Measurements from ENCODE around the gene PLEKHG7.
"Not testable (repeated sequence)": the region's sequence is repeated elsewhere in the genome, so short reads cannot be mapped to it uniquely, and the experiment has no call there.

The PLEKHG7 gene

GRCh38 chr12:92753976-92754885, 51.4 kb downstream of the PLEKHG7 start:
- DNase-seq = no peak

GRCh38 chr12:92756898-92757596, 54.3 kb downstream of the PLEKHG7 start:
- DNase-seq = no peak

GRCh38 chr12:92757597-92758121, 54.9 kb downstream of the PLEKHG7 start:
- DNase-seq = no peak

GRCh38 chr12:92759634-92760268, 57.0 kb downstream of the PLEKHG7 start:
- DNase-seq = no peak

- DNase-seq = no peak
These were observed 60.0 kb downstream of the PLEKHG7 start for GRCh38 chr12:92762773-92763172.

GRCh38 chr12:92764831-92765230, 62.0 kb downstream of the PLEKHG7 start:
- DNase-seq = no peak

GRCh38 chr12:92765871-92766270, 63.1 kb downstream of the PLEKHG7 start:
- no peak for DNase-seq

- no peak for DNase-seq
These were observed 66.5 kb downstream of the PLEKHG7 start for GRCh38 chr12:92769124-92769901.

- DNase-seq = no peak
These were observed 68.2 kb downstream of the PLEKHG7 start for GRCh38 chr12:92771001-92771400.

GRCh38 chr12:92775416-92775815, 72.6 kb downstream of the PLEKHG7 start:
- no peak for DNase-seq

GRCh38 chr12:92778525-92778924, 75.7 kb downstream of the PLEKHG7 start:
- no peak for DNase-seq

- DNase-seq = no peak
These were observed 77.1 kb downstream of the PLEKHG7 start for GRCh38 chr12:92779902-92780301.

- DNase-seq = no peak
These were observed 81.6 kb downstream of the PLEKHG7 start for GRCh38 chr12:92784356-92784755.

- peak; percentile 32 for DNase-seq
These were observed 82.2 kb downstream of the PLEKHG7 start for GRCh38 chr12:92784797-92785562.

- no peak for DNase-seq
These were observed 82.8 kb downstream of the PLEKHG7 start for GRCh38 chr12:92785563-92785950.

GRCh38 chr12:92786045-92786444, 83.3 kb downstream of the PLEKHG7 start:
- no peak for DNase-seq

GRCh38 chr12:92794356-92794755, 91.6 kb downstream of the PLEKHG7 start:
- not testable (repeated sequence) for DNase-seq

- no peak for DNase-seq
These were observed 92.0 kb downstream of the PLEKHG7 start for GRCh38 chr12:92794814-92795213.

GRCh38 chr12:92796650-92797049, 93.9 kb downstream of the PLEKHG7 start:
- DNase-seq = no peak

GRCh38 chr12:92802906-92803305, 100.1 kb downstream of the PLEKHG7 start:
- no peak for DNase-seq

GRCh38 chr12:92803903-92804302, 101.1 kb downstream of the PLEKHG7 start:
- DNase-seq = no peak

GRCh38 chr12:92810370-92810769, 107.6 kb downstream of the PLEKHG7 start:
- no peak for DNase-seq
